Measurements from ENCODE around the gene NME4. TPM values are rescaled to one million over a fixed set of nuclear protein-coding genes. Genes with fewer than 3 reads are reported as not detected.
"Not testable (repeated sequence)": the region's sequence is repeated elsewhere in the genome, so short reads cannot be mapped to it uniquely, and the experiment has no call there.

Gene NME4
- polyA plus RNA-seq, 1 donor (not counting 4 experiments of a cell fraction or from before 2014, with no cell fraction given) = 141 TPM

DNA sequence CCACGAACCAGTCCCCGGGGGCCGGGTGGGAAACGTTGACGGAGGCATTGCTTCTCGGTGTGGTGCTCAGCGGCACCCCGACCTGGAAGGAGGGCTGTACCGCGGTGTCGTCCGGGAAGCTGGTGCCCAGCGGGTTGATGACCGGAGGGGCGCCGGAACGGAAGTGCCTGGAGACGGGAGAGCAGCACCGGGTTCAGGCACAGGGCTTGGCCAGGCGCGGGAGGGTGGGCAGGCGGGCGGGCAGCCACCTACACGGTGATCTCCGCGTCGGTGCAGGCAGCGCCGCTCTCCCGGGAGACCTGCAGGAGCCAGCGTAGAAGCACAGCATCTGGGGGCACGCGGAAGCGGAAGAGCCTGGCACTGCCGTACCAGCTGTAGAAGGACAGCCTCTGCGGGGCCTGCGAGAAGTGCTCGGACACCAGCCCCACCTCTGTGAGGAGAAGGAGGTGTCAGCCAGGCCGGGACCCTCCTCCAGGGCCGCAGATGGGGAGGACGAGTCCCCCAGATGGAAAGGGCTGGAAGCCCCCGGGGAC lies 19.5 kb upstream of the NME4 start:
- Histone ChIP-seq H3K79me2 (ENCODE audit: control insufficient read depth, insufficient read depth, low read length) (peaks cover 9% of the 10 kb centered on the region), H3K9ac (ENCODE audit: control insufficient read depth, extremely low read depth, insufficient read depth, low read length) (no peak overlapping the region), H2AFZ (ENCODE audit: control insufficient read depth, low read length) (no peak overlapping the region), H3K27ac (ENCODE audit: control insufficient read depth, insufficient read depth, low read length) (no peak overlapping the region), H3K27me3 (ENCODE audit: control insufficient read depth, extremely low read depth, insufficient read depth, low read length) (no peaks in the 10 kb centered on the region), H3K9me1 (ENCODE audit: control insufficient read depth, extremely low read depth, insufficient read depth, low read length) (no peaks in the 10 kb centered on the region), H3K36me3 (ENCODE audit: control insufficient read depth in 2 of 2, extremely low read depth in 1 of 2, insufficient read depth in 2 of 2, low read length in 2 of 2) (peaks cover 0 to 15% of the 10 kb centered on the region in 2 experiments), H3K4me3 (ENCODE audit: control insufficient read depth in 2 of 3, extremely low read depth in 1 of 3, insufficient read depth in 2 of 3, low read depth in 1 of 3, low read length in 3 of 3) (no peak overlapping the region), H3K4me2 (ENCODE audit: control insufficient read depth, extremely low read depth, insufficient read depth, low read depth, low read length) (no peak overlapping the region), H3K4me1 (ENCODE audit: control insufficient read depth, extremely low read depth, insufficient read depth, low read length) (peaks cover 5% of the 10 kb centered on the region), H3K9me3 (ENCODE audit: control insufficient read depth, low read depth, low read length) (no peaks in the 10 kb centered on the region), H4K20me1 (ENCODE audit: control insufficient read depth, extremely low read depth, insufficient read depth, low read length) (no peaks in the 10 kb centered on the region)
- no peak for FAIRE-seq
- TF ChIP-seq, protein P1, sequence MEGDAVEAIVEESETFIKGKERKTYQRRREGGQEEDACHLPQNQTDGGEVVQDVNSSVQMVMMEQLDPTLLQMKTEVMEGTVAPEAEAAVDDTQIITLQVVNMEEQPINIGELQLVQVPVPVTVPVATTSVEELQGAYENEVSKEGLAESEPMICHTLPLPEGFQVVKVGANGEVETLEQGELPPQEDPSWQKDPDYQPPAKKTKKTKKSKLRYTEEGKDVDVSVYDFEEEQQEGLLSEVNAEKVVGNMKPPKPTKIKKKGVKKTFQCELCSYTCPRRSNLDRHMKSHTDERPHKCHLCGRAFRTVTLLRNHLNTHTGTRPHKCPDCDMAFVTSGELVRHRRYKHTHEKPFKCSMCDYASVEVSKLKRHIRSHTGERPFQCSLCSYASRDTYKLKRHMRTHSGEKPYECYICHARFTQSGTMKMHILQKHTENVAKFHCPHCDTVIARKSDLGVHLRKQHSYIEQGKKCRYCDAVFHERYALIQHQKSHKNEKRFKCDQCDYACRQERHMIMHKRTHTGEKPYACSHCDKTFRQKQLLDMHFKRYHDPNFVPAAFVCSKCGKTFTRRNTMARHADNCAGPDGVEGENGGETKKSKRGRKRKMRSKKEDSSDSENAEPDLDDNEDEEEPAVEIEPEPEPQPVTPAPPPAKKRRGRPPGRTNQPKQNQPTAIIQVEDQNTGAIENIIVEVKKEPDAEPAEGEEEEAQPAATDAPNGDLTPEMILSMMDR (optimal IDR thresholded peaks at IDR 0.05 in 1 of 3, IDR thresholded peaks at IDR 0.05 in 1 of 3, conservative IDR thresholded peaks at IDR 0.05 in 1 of 3; ENCODE audit: extremely low read depth in 1 of 3, insufficient read depth in 2 of 3, low read length in 3 of 3) = no peak
- no peak for TF ChIP-seq EZH2 (IDR thresholded peaks at IDR 0.05; ENCODE audit: low read length)
- DNase-seq (ENCODE audit: low read depth, low spot score) = no peak
- dilution Hi-C loops (cut with MboI; ENCODE audit: extremely low pct_ligation_motif_present, low sequenced_read_pairs) = no loop called here

DNA sequence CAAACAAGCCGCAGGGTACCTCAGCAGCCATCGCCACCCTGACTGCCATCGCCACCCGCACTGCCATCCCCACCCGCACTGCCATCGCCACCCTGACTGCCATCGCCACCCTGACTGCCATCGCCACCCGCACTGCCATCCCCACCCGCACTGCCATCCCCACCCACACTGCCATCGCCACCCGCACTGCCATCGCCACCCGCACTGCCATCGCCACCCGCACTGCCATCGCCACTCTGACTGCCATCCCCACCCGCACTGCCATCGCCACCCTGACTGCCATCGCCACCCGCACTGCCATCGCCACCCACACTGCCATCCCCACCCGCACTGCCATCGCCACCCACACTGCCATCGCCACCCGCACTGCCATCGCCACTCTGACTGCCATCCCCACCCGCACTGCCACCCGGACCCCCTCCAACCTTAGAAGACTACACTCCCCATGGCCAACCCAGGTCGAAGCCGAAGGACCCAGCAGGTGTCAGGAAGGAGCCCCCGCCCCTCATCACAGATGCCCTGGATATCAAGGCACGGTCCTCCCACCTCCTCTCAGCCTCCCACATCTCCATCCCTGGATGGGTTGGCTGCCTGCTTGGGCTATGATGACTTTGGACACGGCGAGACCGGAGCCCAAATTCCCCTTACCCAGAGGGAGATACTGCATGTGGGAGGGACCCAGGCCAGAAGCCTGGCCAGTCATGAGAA lies 18.7 kb upstream of the NME4 start:
- H3K79me2 ChIP-seq (ENCODE audit: control insufficient read depth, insufficient read depth, low read length); H2AFZ ChIP-seq (ENCODE audit: control insufficient read depth, low read length); H3K9me3 ChIP-seq (ENCODE audit: control insufficient read depth, low read depth, low read length); dilution Hi-C loops (cut with MboI; ENCODE audit: extremely low pct_ligation_motif_present, low sequenced_read_pairs); H3K27ac ChIP-seq (ENCODE audit: control insufficient read depth, insufficient read depth, low read length); H3K4me3 ChIP-seq (ENCODE audit: control insufficient read depth in 2 of 3, extremely low read depth in 1 of 3, insufficient read depth in 2 of 3, low read depth in 1 of 3, low read length in 3 of 3); DNase-seq (ENCODE audit: low read depth, low spot score); H3K9me1 ChIP-seq (ENCODE audit: control insufficient read depth, extremely low read depth, insufficient read depth, low read length); H3K27me3 ChIP-seq (ENCODE audit: control insufficient read depth, extremely low read depth, insufficient read depth, low read length); H3K9ac ChIP-seq (ENCODE audit: control insufficient read depth, extremely low read depth, insufficient read depth, low read length); H3K4me2 ChIP-seq (ENCODE audit: control insufficient read depth, extremely low read depth, insufficient read depth, low read depth, low read length); H4K20me1 ChIP-seq (ENCODE audit: control insufficient read depth, extremely low read depth, insufficient read depth, low read length); FAIRE-seq: not testable (repeated sequence)
- Histone ChIP-seq H3K36me3 (ENCODE audit: control insufficient read depth in 2 of 2, extremely low read depth in 1 of 2, insufficient read depth in 2 of 2, low read length in 2 of 2) (peaks cover 0 to 14% of the 10 kb centered on the region in 2 experiments), H3K4me1 (ENCODE audit: control insufficient read depth, extremely low read depth, insufficient read depth, low read length) (peaks cover 12% of the 10 kb centered on the region)
